GM12892 (cell line): ENCODE results near the gene GRHL1.

ENCODE experiments used
- DNase-seq: peaks from one replicate; pipeline ENCODE4 v3.0.0; 2011; ENCODE audit not compliant: insufficient read length
- FAIRE-seq: peaks from 2 replicates; lab custom pipeline; 2011; peaks lifted over from hg19 to GRCh38; lab: Jason Lieb, UNC
- POLR2A ChIP-seq: IDR thresholded peaks from 2 replicates; pipeline ENCODE4 v1.6.1; 2011; ENCODE audit warnings: low read depth, low read length, control low read depth
- POLR2AphosphoS5 ChIP-seq: IDR thresholded peaks from 2 replicates; pipeline ENCODE4 v1.6.1; 2011; ENCODE audit warnings: low read depth, low read length, control low read depth
- TAF1 ChIP-seq: IDR thresholded peaks from 2 replicates; pipeline ENCODE4 v1.6.1; 2011; ENCODE audit warnings: low read depth, mild to moderate bottlenecking, control low read depth, low read length, borderline replicate concordance

The GRHL1 gene

GRCh38 chr2:10036095-10036884 is 84.8 kb downstream of the GRHL1 start:
- FAIRE-seq (no peak), DNase-seq (no peak)
- TF ChIP-seq POLR2AphosphoS5, result no peak
- TF ChIP-seq POLR2A, result no peak
- no peak for TF ChIP-seq TAF1

- no peak for TF ChIP-seq TAF1
- TF ChIP-seq POLR2A, result no peak
- no peak for TF ChIP-seq POLR2AphosphoS5
- FAIRE-seq, result no peak
- no peak for DNase-seq
Observed at GRCh38 chr2:10038123-10038522, 86.6 kb downstream of the GRHL1 start.

GRCh38 chr2:10038716-10039115 is 87.2 kb downstream of the GRHL1 start:
- TF ChIP-seq TAF1 (no peak), POLR2A (no peak), POLR2AphosphoS5 (no peak)
- FAIRE-seq (no peak), DNase-seq (no peak)

GRCh38 chr2:10039658-10040410 is 88.3 kb downstream of the GRHL1 start:
- DNase-seq, result no peak
- no peak for FAIRE-seq
- TF ChIP-seq TAF1 (no peak), POLR2A (no peak), POLR2AphosphoS5 (no peak)

GRCh38 chr2:10041711-10042110 is 90.2 kb downstream of the GRHL1 start:
- FAIRE-seq, result no peak
- no peak for DNase-seq
- TF ChIP-seq POLR2AphosphoS5, result no peak
- no peak for TF ChIP-seq POLR2A
- no peak for TF ChIP-seq TAF1

- no peak for DNase-seq
- TF ChIP-seq POLR2A (no peak), POLR2AphosphoS5 (no peak), TAF1 (no peak)
- no peak for FAIRE-seq
Observed at GRCh38 chr2:10042301-10043161, 91.0 kb downstream of the GRHL1 start.

- TF ChIP-seq TAF1, result no peak
- no peak for TF ChIP-seq POLR2A
- TF ChIP-seq POLR2AphosphoS5, result no peak
- peak; percentile 74 for DNase-seq
- no peak for FAIRE-seq
Observed at GRCh38 chr2:10043256-10043905, 91.9 kb downstream of the GRHL1 start, which contains the start of gene KLF11. TSS of gene KLF11 (plus strand) at chr2:10043550. CDS start at chr2:10043717, 167 bp downstream.

GRCh38 chr2:10043906-10044601 is 92.6 kb downstream of the GRHL1 start:
- FAIRE-seq, result no peak
- peak; percentile 47 for DNase-seq
- TF ChIP-seq POLR2A (no peak), TAF1 (no peak), POLR2AphosphoS5 (no peak)

- DNase-seq (no peak), FAIRE-seq (no peak)
- TF ChIP-seq POLR2AphosphoS5 (no peak), TAF1 (no peak), POLR2A (no peak)
Observed at GRCh38 chr2:10045561-10046355, 94.3 kb downstream of the GRHL1 start.

- TF ChIP-seq TAF1, result no peak
- no peak for TF ChIP-seq POLR2A
- TF ChIP-seq POLR2AphosphoS5, result no peak
- DNase-seq (no peak), FAIRE-seq (no peak)
Observed at GRCh38 chr2:10046931-10047330, 95.4 kb downstream of the GRHL1 start.
